Prostate gland (tissue), 2 donors: Measurements from ENCODE around the gene SH2D4B. TPM values are rescaled to one million over a fixed set of nuclear protein-coding genes. Genes with fewer than 3 reads are reported as not detected.

Experiments
- DNase-seq: peaks from one replicate; pipeline ENCODE4 v3.0.0-alpha.2; 2019; ENCODE audit warnings: low spot score
- H3K27ac ChIP-seq, 2 donors: fragments of 200-600 bp; sonication (generic); 2 replicates each; pipeline ENCODE4 v1.5.1; 2017 to 2019
- H3K27me3 ChIP-seq: fragments of 200-600 bp; sonication (generic); replicated peaks from 2 replicates; pipeline ENCODE4 v1.5.1; 2019; ENCODE audit not compliant: insufficient read depth
- H3K36me3 ChIP-seq, 2 donors: fragments of 200-600 bp; sonication (generic); 1 replicate in 1 of 2; 2 replicates in 1 of 2; pipeline versions ENCODE4 v1.5.1 to v1.8.1; 2017 to 2019
- H3K4me1 ChIP-seq: fragments of 200-600 bp; sonication (generic); replicated peaks from 2 replicates; pipeline ENCODE4 v1.5.1; 2019
- H3K4me3 ChIP-seq, 2 donors: fragments of 200-600 bp; sonication (generic); 2 replicates each; pipeline ENCODE4 v1.5.1; 2017 to 2019
- H3K9me3 ChIP-seq: fragments of 200-600 bp; sonication (generic); 2 replicates; pipeline ENCODE4 v1.5.1; 2017
- POLR2A ChIP-seq: fragments of 450-650 bp; IDR thresholded peaks from one replicate; pipeline ENCODE4 v1.6.1; 2016; ENCODE audit warnings: antibody characterized with exemption, mild to moderate bottlenecking
- POLR2AphosphoS5 ChIP-seq: sonication (generic); formaldehyde crosslinking; IDR thresholded peaks from one replicate; pipeline ENCODE4 v1.6.1; 2017; ENCODE audit warnings: antibody characterized with exemption
- WGBS: methylation state at CpG from one replicate; pipeline ENCODE4 v1.1.5; 2018; 5-methylcytosine and 5-hydroxymethylcytosine counted together
- intact Hi-C: fragments of 100-400 bp; cut with DNase I; formaldehyde crosslinking; loops from one replicate; pipeline ENCODE4 v1.14.2; 2022
- total RNA-seq, 2 donors: library from RNA; depleted of rRNA; stranded (reverse); fragments of >200 nt; gene quantifications; one replicate each; pipeline ENCODE4 v1.1.0, GENCODE V29; 2016
- TF ChIP-seq, protein P1 (sequence below), 4 experiments: fragments of 200-600 bp in 2 of 4; fragments of 450-650 bp in 2 of 4; sonication (generic) in 2 of 4; IDR thresholded peaks; 1 replicate in 3 of 4; 2 replicates in 1 of 4; pipeline ENCODE4 v1.5.1; 2016 to 2019; ENCODE audit warnings: antibody characterized with exemption in 4 of 4, mild to moderate bottlenecking in 2 of 4, moderate library complexity in 2 of 4

Gene SH2D4B
- total RNA-seq: under 1 TPM in 1 of 2 donors, not detected in 1; 0.40 TPM

DNA sequence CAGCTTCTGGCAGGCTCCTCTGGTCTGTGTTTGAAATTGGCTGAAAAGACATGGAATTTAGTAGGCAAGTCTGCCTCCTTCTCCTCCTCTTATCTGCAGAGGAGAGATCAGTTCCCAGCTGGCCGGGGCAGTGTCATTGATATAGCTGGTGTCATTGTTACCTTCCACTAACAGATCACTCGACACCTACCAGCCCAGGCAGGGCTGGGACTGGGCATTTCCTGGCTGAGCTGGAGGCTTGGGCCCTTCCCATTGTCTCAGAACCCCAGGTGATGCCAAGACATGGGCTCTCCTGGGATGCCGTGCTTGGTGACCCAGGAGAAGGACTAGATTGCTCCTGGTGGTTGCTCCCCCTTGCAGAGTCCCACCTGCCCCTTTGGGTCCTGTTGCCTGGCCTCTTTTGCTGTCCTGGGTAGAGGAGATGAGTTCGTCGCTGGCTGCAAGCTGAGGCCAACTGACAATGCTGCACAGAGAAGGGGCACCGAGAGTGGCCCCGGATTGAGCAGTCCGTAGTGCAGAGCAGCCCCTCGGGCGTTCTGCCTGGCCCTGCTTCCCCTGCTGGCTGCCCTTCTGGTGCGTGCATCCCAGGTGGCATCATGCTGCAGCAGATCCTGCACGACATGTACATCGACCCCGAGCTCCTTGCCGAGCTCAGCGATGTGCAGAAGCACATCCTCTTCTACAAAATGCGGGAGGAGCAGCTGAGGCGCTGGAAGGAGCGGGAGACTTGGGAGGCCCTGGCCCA is at the start of gene SH2D4B:
Gene SH2D4B (plus strand): TSS at position 167 of the 745 bp plus-strand sequence. CDS start 430 bp downstream, at position 597.
- WGBS: 96% methylated on average over 18 of the region's 19 CpGs
- H3K9me3 ChIP-seq: no peaks in the 10 kb centered on the region
- no peaks in the 10 kb centered on the region for H3K27me3 ChIP-seq
- intact Hi-C loops: no loop called here
- no peaks in the 10 kb centered on the region for H3K36me3 ChIP-seq
- no peak within 1 kb of the TSS for H3K27ac ChIP-seq
- TF ChIP-seq, protein P1, sequence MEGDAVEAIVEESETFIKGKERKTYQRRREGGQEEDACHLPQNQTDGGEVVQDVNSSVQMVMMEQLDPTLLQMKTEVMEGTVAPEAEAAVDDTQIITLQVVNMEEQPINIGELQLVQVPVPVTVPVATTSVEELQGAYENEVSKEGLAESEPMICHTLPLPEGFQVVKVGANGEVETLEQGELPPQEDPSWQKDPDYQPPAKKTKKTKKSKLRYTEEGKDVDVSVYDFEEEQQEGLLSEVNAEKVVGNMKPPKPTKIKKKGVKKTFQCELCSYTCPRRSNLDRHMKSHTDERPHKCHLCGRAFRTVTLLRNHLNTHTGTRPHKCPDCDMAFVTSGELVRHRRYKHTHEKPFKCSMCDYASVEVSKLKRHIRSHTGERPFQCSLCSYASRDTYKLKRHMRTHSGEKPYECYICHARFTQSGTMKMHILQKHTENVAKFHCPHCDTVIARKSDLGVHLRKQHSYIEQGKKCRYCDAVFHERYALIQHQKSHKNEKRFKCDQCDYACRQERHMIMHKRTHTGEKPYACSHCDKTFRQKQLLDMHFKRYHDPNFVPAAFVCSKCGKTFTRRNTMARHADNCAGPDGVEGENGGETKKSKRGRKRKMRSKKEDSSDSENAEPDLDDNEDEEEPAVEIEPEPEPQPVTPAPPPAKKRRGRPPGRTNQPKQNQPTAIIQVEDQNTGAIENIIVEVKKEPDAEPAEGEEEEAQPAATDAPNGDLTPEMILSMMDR (IDR thresholded peaks at IDR 0.05): no peak
- TF ChIP-seq POLR2A: no peak
- TF ChIP-seq POLR2AphosphoS5: no peak
- no peak for DNase-seq
- no peaks in the 10 kb centered on the region for H3K4me1 ChIP-seq
- no peak within 1 kb of the TSS for H3K4me3 ChIP-seq

DNA sequence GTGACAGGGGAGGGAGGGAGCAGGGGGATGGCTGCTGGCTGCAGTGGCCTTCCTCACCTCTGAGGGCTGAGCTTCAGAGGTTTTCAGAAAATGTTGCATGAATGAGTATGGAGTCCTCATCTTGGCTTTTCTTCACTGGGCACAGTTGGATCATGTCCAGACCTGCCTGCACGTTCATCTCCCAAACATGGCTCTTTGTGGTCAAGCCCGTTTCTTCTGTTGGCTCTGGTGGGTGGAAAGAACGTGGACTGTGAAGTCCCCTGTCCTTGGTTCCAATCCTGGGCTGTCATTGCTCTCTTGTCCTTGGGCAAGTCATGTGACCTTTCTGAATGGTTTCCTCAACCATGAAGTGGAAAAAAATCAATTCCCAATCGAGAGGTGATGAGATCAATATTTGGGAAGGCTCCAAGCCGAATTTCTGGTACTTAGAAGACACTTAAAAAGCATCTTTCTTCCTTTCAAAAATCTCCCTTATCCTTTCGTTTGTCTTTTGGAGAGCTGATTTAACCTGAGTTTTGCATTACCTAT is 49.1 kb upstream of the SH2D4B start:
- peaks cover 0 to 3% of the 10 kb centered on the region in 2 donors for H3K36me3 ChIP-seq
- no peaks in the 10 kb centered on the region for H3K9me3 ChIP-seq
- H3K27me3 ChIP-seq: no peaks in the 10 kb centered on the region
- H3K4me1 ChIP-seq: no peaks in the 10 kb centered on the region
- WGBS: 62% methylated on average over 6 of the region's 6 CpGs
- intact Hi-C loops: no loop called here
- no peak overlapping the region for H3K27ac ChIP-seq
- TF ChIP-seq, protein P1 (IDR thresholded peaks at IDR 0.05): no peak
- TF ChIP-seq POLR2AphosphoS5 (no peak), POLR2A (no peak)
- no peak overlapping the region for H3K4me3 ChIP-seq
- no peak for DNase-seq

DNA sequence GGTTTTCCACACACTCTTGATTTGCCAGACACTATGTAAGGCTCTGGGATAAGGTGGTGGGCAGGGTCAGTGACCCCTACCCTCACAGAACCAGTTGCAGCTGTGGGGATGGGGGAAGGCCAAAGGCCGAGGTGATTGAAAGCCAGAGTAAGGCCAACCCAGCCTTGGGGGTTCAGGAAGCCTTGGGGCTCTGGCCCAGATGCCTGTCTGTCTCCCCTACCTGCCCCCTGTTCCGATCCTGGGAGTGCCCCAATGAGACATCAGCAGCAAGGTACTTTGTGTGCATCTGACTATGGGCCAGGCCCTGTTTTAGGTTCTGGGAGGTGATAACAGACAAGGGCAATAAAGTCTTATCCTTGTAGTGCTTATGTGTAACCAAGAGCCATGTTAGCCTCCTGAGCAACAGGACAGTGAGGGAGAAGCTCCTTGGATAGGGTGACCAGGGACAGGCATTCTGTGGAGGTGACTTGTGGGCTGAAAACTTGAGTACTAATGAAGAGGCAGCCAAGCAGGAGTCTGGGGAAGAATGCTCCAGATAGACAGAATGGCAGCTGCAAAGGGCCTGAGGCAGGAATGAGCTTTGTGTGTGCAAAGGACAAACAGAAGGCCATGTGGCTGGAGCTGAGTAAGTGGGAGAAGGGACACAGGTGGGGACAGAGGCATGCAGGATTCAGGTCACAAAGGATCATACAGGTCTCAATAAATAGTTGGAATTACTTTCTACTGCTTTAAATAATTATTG is 48.2 kb upstream of the SH2D4B start:
- H3K27me3 ChIP-seq: no peaks in the 10 kb centered on the region
- H3K4me1 ChIP-seq: no peaks in the 10 kb centered on the region
- TF ChIP-seq POLR2A: no peak
- DNase-seq: no peak
- intact Hi-C loops: no loop called here
- WGBS: 100% methylated on average over 2 of the region's 2 CpGs
- H3K27ac ChIP-seq: no peak overlapping the region
- H3K36me3 ChIP-seq: peaks cover 0 to 3% of the 10 kb centered on the region in 2 donors
- no peaks in the 10 kb centered on the region for H3K9me3 ChIP-seq
- H3K4me3 ChIP-seq: no peak overlapping the region

DNA sequence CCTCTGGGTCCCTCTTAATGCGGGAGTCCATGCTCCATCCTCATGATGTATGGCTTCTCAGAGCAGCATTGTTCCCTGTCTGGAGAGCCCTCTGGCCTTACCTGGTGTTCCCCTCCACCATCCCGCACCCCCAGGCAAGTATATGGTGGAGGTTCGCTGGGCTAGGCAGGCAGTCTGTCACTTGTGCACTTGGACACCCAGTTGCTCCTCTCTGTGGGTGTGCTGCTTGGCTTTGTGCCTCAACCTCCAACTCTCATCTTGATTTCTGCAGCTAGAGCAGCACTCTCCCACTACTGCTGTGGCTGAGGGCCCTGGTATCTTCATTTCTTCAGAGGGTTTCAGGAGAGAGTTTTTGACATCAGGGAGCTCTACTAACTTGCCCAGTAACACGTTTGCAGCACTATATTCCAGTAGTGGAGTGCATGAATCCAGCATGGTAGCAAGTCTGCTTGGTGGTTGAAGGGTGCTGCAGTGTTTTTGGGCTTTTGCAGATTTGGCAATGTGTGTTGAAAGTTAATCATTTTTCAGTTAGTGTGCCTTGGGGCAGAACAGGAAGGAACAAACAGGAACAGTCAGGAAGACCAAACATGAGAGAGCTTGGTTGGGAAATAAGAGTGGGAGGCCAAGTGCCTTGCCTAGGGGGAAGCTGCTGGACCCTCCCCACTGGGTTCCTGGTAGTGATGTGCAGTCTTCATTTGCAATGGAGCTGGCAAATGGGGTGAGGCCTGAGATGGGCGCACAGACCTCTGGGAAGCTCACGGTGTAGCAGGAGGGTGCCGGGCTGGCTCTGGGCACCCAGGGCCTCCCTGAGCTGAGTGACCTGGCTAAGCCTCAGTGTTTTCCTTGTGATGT is 46.2 kb upstream of the SH2D4B start:
- Histone ChIP-seq H3K27ac (no peak overlapping the region), H3K4me1 (no peaks in the 10 kb centered on the region), H3K4me3 (no peak overlapping the region), H3K27me3 (no peaks in the 10 kb centered on the region), H3K9me3 (no peaks in the 10 kb centered on the region), H3K36me3 (peaks cover 0 to 3% of the 10 kb centered on the region in 2 donors)
- intact Hi-C loops: no loop called here
- TF ChIP-seq POLR2AphosphoS5 (no peak), POLR2A (no peak)
- TF ChIP-seq, protein P1 (IDR thresholded peaks at IDR 0.05): no peak
- DNase-seq: no peak
- WGBS: 87% methylated on average over 7 of the region's 7 CpGs
